HG02642 (cell line): ENCODE measurements around the gene RAD51B.
"Not testable (repeated sequence)": the region's sequence is repeated elsewhere in the genome, so short reads cannot be mapped to it uniquely, and the experiment has no call there.

ENCODE experiments used
- ATAC-seq: cut with Tn5 transposase; IDR thresholded peaks from one replicate; pipeline ENCODE4 v1.9.1; 2021; ENCODE audit warnings: mild to moderate bottlenecking; ENCODE audit not compliant: unreplicated experiment, poor library complexity

The RAD51B gene

GRCh38 chr14:68424443-68425172 lies 605.0 kb downstream of the RAD51B start:
- no peak for ATAC-seq

GRCh38 chr14:68426661-68427549 lies 607.3 kb downstream of the RAD51B start:
- ATAC-seq = no peak

GRCh38 chr14:68427550-68427890 lies 607.9 kb downstream of the RAD51B start:
- no peak for ATAC-seq

DNA sequence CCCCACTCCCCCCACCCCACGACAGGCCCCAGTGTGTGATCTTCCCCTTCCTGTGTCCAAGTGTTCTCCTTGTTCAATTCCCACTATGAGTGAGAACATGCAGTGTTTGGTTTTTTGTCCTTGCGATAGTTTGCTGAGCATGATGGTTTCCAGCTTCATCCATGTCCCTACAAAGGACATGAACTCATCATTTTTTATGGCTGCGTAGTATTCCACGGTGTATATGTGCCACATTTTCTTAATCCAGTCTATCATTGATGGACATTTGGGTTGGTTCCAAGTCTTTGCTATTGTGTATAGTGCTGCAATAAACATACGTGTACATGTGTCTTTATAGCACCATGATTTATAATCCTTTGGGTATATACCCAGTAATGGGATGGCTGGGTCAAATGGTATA lies 609.3 kb downstream of the RAD51B start:
- ATAC-seq = not testable (repeated sequence)

GRCh38 chr14:68434173-68434572 lies 614.6 kb downstream of the RAD51B start:
- not testable (repeated sequence) for ATAC-seq

GRCh38 chr14:68435631-68436030 lies 616.1 kb downstream of the RAD51B start:
- ATAC-seq = not testable (repeated sequence)

DNA sequence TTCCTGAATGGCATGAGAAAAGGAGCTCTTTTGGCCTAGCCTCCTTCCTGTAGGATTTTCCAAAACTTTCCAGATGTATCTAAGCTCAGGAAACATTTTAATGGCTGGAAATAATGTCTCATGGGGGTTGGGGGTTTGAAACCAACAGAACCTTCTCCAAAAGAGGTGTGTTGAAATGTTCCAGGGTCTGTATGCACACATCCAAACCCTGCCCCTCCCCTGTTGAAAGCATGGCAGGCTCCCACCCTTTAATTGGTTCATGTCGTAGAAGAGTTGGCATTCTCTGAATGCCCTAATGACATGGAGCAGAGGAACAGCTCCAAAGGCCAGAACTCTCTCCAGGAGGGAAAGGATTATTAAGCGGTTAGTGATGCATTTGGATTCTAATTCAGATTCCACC lies 620.1 kb downstream of the RAD51B start:
- no peak for ATAC-seq

GRCh38 chr14:68440820-68441219 lies 621.2 kb downstream of the RAD51B start:
- no peak for ATAC-seq

GRCh38 chr14:68441542-68441941 lies 622.0 kb downstream of the RAD51B start:
- ATAC-seq = no peak

DNA sequence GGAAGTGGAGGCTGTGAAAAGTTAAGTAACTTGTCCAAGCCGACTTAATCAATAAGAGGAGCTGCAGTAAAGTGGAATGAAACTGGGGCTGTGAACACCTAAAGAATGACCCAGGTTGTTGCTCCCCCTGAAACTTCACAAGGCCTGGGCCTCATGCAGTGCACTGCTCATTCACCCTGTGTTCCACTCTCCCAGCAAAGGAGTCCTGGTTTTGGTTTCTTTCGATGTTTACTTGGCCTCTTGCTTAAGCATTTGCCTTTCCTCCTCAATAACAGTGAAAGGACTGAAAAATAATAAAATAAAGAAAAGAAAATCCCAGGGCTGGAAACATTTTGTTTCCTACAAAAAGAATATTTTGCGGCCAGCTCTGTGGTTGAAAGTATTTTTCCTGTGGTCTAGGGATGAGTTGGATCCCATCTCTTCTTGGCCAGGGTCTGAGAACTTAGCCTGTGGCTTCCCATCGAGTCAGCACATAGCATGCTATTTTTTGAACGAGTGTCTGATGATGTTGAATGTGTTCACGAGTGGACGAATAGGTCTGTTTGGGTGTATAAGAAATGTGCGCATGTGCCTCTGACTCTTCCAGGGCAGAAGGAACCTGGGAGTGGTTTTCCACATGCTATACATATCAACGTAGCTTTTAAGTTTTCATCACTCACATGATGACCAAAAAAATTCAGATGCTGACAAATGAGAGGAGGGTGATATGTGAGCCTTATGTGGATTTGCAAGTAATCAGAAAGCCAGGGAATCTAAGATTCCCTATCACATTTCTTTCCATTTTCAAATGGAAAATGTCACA lies 623.5 kb downstream of the RAD51B start:
- ATAC-seq = no peak

GRCh38 chr14:68444449-68445168 lies 625.0 kb downstream of the RAD51B start:
- ATAC-seq = no peak

GRCh38 chr14:68446243-68447040 lies 626.9 kb downstream of the RAD51B start:
- ATAC-seq = no peak

- no peak for ATAC-seq
Measured at GRCh38 chr14:68447581-68448251, 628.1 kb downstream of the RAD51B start.

GRCh38 chr14:68448252-68448902 lies 628.8 kb downstream of the RAD51B start:
- no peak for ATAC-seq

GRCh38 chr14:68449561-68450181 lies 630.1 kb downstream of the RAD51B start:
- no peak for ATAC-seq

GRCh38 chr14:68450391-68451120 lies 631.0 kb downstream of the RAD51B start:
- ATAC-seq = no peak

DNA sequence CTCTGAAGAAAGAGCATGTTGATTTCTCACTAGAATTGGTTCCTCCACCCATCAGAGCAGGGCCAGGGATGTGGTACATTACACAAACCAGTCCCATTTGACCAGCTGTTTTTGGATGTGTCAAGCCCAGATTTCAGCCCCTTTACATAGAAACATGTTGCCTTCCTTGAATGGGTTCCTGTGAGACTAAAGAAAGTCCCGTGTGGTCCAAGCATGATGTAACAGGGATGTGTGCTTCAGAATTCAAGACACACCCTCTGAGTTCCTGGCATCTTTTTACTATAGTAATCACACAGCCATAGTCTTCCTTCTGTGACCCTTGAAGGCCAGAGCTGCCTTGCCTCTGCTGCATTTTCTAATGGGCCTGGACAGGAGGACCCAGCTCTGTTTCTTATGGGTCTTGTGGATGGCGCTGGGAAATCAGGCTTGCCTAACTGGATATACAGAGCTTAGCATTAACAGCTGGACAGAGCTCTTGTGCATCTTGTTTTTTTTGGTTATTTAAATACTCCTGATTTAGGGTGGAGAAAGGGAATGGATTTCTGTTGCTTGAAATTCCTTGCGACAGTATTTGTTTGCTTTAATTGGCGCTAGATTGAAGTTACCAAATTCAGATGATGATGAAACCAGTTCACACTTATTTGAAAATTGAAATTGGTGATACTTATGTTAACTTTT lies 632.3 kb downstream of the RAD51B start:
- no peak for ATAC-seq
